Uterus (tissue), 2 donors: ENCODE results near the gene HDAC1.

Experiments used
- POLR2A ChIP-seq, 2 donors: fragments of 450-650 bp; IDR thresholded peaks; one replicate each; pipeline ENCODE4 v1.6.1; 2016; ENCODE audit warnings: antibody characterized with exemption in 2 of 2, mild to moderate bottlenecking in 1 of 2, moderate library complexity in 1 of 2
- TF ChIP-seq, protein P1 (sequence below), 4 experiments: fragments of 200-600 bp in 2 of 4; fragments of 450-650 bp in 2 of 4; sonication (generic) in 2 of 4; IDR thresholded peaks; one replicate each; pipeline ENCODE4 v1.5.1; 2016 to 2019; ENCODE audit warnings: antibody characterized with exemption in 4 of 4, mild to moderate bottlenecking in 2 of 4, moderate library complexity in 1 of 4

DNA sequence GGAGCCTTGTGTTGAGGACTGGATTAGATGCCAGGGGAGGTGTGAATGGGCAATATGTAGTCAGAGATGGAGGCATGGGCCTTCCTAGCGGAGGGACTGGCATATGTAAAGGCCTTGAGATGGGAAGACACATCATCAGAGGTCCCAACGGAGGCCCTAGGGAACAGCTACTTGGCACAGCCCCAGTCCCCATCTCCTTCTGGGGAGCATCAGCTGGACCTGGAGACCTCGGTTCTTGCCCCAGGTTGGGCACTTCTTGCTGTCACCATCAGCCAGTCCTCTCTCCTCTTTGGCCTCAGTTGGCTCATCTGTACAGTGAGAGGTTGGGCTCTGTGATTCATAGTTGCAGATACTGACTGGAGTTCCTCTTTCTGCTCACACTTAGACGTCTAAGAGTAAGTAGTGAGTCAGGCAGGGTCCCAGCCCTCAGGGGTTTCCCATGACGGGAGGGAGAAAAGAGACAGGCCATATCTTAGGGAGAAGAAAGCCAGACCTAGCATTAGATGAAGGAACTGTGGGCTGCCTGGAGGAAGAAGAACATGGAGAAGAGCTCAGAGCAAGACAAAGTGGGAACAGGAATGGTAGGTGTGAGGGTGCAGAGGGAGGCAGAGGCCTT lies 47.6 kb downstream of the HDAC1 start:
- TF ChIP-seq, protein P1, sequence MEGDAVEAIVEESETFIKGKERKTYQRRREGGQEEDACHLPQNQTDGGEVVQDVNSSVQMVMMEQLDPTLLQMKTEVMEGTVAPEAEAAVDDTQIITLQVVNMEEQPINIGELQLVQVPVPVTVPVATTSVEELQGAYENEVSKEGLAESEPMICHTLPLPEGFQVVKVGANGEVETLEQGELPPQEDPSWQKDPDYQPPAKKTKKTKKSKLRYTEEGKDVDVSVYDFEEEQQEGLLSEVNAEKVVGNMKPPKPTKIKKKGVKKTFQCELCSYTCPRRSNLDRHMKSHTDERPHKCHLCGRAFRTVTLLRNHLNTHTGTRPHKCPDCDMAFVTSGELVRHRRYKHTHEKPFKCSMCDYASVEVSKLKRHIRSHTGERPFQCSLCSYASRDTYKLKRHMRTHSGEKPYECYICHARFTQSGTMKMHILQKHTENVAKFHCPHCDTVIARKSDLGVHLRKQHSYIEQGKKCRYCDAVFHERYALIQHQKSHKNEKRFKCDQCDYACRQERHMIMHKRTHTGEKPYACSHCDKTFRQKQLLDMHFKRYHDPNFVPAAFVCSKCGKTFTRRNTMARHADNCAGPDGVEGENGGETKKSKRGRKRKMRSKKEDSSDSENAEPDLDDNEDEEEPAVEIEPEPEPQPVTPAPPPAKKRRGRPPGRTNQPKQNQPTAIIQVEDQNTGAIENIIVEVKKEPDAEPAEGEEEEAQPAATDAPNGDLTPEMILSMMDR (IDR thresholded peaks at IDR 0.05), result no peak
- no peak for TF ChIP-seq POLR2A (IDR thresholded peaks at IDR 0.05)
